Activated CD8-positive, alpha-beta memory T cell treated with anti-CD3 and anti-CD28 coated beads, Interleukin-2, amount 50 U/mL, for 1 hour (primary cell): ENCODE results near the gene TRMU.
A peak's percentile ranks its signal among the peaks of the same experiment; 100 is the strongest.

Experiments used
- DNase-seq: peaks from one replicate; pipeline ENCODE4 v3.0.0-alpha.2; 2020; ENCODE audit errors: extremely low read depth

Gene TRMU

DNA sequence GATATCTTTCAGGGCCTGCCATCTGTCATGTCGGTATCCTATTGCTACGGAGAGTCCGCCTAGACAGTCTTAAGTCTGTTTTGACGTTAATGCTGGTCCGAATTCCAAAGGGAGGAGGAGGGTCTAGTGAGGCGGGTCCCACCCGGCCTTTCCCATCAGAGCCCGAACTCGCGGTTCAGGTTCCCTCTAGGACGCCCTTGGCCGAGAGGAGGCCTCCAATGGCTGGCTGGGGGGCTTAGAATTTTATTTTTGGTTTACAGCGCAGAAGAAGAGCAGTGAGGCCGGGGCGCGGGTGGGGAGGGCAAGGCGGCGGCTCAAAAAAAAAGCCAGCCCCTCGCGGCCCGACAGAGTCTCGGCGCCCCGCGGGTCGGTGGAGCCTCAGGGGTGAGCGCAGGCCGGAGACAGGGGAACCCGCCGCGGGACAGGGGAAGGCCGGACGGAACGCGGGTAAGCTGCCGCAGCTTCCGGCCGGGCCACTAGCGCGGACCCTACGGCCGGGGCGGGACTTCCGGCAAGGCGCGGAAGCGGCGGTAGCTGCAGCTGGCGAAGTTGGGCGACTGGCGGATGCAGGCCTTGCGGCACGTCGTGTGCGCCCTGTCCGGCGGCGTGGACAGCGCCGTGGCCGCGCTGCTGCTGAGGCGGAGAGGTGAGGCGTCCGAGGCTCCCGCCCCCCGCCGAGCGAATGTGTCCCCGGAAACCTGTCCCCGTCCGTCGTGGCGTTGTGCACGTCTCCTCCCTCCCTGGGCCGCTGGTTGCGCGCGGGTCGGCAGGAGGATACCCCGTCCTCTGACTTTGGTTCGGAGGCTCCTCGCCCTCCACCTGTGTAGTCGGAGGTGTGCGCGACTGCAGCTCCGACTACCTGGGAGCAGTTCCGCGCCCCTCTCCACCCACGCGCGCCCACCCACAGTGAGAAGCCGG is at the start of gene TRMU:
Gene TRMU, plus strand, starts transcription at position 514 of the 918 bp plus-strand sequence. Its CDS starts 51 bp downstream, at position 565.
- DNase-seq: no peak

DNA sequence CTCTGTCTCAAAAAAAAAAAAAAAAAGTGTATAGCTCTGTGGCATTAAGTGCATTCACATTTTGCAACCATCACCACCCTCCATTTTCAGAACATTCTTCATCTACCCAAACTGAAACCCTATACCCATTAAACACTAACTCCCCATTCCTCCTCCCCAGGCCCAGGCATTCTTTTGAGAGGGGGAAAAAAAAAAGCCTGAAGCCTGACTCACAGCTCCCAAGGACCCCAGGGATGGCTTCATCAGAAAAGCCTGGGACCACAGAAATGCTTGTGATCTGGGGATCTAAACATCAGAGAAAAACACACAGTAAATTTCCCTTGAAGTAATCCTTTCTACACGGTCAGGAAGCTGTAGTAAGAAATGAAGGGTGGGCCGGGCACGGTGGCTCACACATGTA is 49.5 kb upstream of the TRMU start:
- no peak for DNase-seq

GRCh38 chr22:46286941-46287872 is 48.3 kb upstream of the TRMU start:
- no peak for DNase-seq

GRCh38 chr22:46287873-46288751 is 47.4 kb upstream of the TRMU start:
- no peak for DNase-seq

- no peak for DNase-seq
These were observed 46.7 kb upstream of the TRMU start for GRCh38 chr22:46288846-46289243.

DNA sequence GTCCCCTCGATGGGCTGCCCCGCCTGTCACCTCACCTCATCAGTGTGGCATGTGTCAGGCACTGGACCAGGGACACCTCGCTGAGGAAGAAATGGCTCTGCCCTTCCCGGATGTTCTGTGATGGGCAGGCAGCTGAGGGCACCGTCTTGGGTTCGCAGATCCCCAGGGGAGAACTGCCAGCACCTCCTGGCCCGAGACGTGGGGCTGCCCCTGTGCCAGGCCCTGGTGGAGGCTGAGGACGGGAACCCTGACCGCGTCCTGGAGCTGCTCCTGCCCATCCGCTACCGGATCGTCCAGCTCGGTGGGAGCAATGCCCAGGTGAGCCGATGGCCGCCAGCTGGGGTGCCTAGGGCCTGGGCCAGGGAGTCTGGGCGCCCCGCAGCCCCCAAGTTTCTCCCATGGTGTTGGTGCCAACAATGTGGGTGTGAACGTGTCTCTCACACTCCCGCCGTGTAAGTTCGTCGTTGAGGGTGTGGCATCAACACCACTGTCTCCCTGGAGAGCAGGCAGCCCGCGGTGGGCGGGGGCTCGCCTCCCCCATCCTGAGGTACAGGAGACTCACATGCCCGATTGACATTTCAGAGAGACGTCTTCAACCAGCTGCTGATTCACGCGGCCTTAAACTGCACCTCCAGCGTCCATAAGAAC is 46.1 kb upstream of the TRMU start:
- DNase-seq: no peak

- no peak for DNase-seq
These were observed 45.2 kb upstream of the TRMU start for GRCh38 chr22:46290121-46290842.

GRCh38 chr22:46290843-46291785 is 44.4 kb upstream of the TRMU start:
- no peak for DNase-seq

GRCh38 chr22:46292173-46292572 is 43.3 kb upstream of the TRMU start:
- DNase-seq: no peak

- DNase-seq: no peak
These were observed 42.8 kb upstream of the TRMU start for GRCh38 chr22:46292732-46293131.

DNA sequence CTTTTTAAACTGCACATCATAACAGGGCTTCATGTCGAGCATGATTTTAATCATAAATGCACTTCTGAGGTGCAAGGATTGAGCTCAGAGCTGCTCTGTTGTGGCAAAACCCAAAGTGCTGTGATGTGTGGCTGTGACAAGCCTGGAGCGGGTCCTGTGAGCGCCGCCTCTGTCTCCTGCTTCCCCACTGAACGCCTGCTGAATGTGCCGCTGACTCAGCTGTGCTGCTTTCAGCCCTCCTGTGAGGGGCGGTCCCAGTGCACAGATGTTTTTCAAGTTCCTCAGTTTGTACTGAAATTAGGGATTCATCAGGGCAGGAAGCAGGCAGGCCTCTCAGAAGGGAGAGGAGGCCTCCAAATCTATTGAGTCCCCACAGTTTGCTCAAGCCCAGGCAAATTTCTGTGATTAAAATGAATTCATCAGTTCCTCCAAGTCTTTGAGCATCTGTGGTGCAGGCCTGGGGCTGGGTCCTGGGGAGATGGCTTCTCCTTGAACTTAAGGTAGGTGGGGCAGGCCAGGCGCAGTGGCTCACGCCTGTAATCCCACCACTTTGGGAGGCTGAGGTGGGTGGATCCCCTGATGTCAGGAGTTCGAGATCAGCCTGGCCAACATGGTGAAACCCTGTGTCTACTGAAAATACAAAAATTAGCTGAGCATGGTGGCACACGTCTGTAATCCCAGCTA is 41.8 kb upstream of the TRMU start:
- no peak for DNase-seq

- DNase-seq: no peak
These were observed 40.7 kb upstream of the TRMU start for GRCh38 chr22:46294784-46295183.

GRCh38 chr22:46295277-46295971 is 40.1 kb upstream of the TRMU start:
- no peak for DNase-seq

- peak; percentile 93 for DNase-seq
These were observed 39.0 kb upstream of the TRMU start, which contains the start of gene GTSE1 for GRCh38 chr22:46296257-46297150. Gene GTSE1, plus strand, starts transcription at chr22:46296870. Its CDS starts 531 bp downstream, at chr22:46297401.

GRCh38 chr22:46297151-46297812 is 38.2 kb upstream of the TRMU start:
- no peak for DNase-seq

GRCh38 chr22:46299101-46299500 is 36.4 kb upstream of the TRMU start:
- DNase-seq: no peak
